ENCODE results near the gene STRIT1. TPM values are rescaled to one million over a fixed set of nuclear protein-coding genes. Genes with fewer than 3 reads are reported as not detected.

The STRIT1 gene
- total and polyA plus RNA-seq, 7 donors: 714 to 1,417 (median 1,022) TPM

DNA sequence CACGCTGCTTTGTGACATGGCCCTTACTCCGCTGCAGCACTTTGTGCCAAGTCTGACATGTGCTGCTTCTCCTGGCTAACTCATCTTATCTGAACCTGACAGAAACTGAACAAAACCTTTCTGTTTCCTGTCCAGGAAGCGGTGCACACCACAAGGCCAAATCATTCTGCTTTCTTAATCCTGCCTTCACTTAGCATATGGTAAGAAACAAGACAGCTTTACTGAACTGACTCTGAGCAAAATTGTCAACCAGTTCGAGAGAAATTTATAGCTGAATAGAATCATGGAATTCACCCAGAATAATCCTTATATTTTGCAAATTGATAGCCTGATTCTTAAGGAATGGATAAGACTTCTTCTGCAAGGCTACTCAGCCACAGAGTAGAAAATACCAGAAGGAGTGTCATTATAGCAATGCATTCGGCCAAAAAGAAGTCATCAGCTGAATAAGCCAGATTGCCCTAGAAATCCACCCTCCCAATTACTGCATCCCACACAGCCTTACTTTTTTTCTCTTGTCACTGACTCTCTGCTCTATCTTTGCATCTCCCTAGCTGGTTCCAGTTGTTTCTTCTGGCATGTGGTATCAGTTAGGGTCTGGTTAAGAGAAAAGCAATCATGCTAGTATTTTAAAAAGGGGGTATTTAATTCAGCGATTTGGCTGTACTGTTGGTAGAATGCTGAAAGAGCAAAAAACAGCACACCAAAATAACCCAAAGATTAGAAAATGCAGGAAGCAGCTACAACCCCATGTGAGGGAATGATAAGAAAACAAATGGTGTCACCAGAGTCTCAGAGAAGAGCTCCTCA lies 41.6 kb upstream of the STRIT1 start:
- ATAC-seq (no peak), DNase-seq (no peak)
- WGBS, 3 donors: 53 to 58% (median 57%) methylated on average over 6 of the region's 6 CpGs
- no peak overlapping the region for H3K4me3 ChIP-seq
- H3K9me3 ChIP-seq: no peaks in the 10 kb centered on the region
- H3K27me3 ChIP-seq (ENCODE audit: insufficient read depth in 3 of 3, low read length in 2 of 3): no peaks in the 10 kb centered on the region
- H3K4me1 ChIP-seq: no peaks in the 10 kb centered on the region
- no peaks in the 10 kb centered on the region for H3K36me3 ChIP-seq (ENCODE audit: insufficient read depth in 1 of 2, low read depth in 1 of 2)
- H3K27ac ChIP-seq: no peak overlapping the region
- TF ChIP-seq, protein P1, sequence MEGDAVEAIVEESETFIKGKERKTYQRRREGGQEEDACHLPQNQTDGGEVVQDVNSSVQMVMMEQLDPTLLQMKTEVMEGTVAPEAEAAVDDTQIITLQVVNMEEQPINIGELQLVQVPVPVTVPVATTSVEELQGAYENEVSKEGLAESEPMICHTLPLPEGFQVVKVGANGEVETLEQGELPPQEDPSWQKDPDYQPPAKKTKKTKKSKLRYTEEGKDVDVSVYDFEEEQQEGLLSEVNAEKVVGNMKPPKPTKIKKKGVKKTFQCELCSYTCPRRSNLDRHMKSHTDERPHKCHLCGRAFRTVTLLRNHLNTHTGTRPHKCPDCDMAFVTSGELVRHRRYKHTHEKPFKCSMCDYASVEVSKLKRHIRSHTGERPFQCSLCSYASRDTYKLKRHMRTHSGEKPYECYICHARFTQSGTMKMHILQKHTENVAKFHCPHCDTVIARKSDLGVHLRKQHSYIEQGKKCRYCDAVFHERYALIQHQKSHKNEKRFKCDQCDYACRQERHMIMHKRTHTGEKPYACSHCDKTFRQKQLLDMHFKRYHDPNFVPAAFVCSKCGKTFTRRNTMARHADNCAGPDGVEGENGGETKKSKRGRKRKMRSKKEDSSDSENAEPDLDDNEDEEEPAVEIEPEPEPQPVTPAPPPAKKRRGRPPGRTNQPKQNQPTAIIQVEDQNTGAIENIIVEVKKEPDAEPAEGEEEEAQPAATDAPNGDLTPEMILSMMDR (IDR thresholded peaks at IDR 0.05): no peak
- intact Hi-C loops (cut with DNase I): no loop called here

DNA sequence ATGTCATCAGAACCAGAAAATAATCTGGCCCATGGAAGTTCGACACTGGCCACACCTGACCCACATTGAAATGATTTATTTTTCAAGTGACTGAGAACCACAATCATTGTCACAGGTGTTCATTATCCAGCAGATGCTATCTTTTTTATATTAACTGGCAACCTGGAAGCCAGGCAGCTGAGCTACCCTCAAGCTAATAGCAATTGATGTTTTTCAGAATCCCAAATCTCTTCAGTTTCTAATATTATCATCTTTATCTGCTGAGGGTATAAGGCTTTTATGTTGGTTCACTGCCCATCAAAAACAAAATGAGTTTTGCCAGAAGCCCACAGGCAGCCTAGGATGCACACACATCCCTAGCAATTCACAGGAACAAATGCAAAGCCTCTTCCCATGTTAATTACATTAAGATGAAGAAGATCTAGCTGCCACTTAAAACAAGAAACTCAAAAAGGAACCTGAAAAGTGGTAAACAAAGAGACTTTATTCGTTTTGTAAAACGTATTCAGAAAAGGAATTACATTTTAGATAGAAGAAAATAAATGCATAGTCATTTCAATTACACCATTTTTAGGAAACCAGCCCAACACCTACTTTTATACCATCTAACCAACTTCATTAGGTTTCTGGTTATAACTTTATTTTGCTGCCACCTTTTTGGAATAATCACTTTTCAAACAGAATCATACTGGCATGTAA lies 40.9 kb upstream of the STRIT1 start:
- Histone ChIP-seq H3K27ac (no peak overlapping the region), H3K4me1 (no peaks in the 10 kb centered on the region), H3K4me3 (no peak overlapping the region), H3K36me3 (ENCODE audit: insufficient read depth in 1 of 2, low read depth in 1 of 2) (no peaks in the 10 kb centered on the region), H3K27me3 (ENCODE audit: insufficient read depth in 3 of 3, low read length in 2 of 3) (no peaks in the 10 kb centered on the region), H3K9me3 (no peaks in the 10 kb centered on the region)
- 56 to 78% (median 78%) methylated on average over 3 of the region's 3 CpGs for WGBS, 3 donors
- intact Hi-C loops (cut with DNase I): no loop called here
- DNase-seq (no peak), ATAC-seq (no peak)
- TF ChIP-seq, protein P1 (IDR thresholded peaks at IDR 0.05): no peak

DNA sequence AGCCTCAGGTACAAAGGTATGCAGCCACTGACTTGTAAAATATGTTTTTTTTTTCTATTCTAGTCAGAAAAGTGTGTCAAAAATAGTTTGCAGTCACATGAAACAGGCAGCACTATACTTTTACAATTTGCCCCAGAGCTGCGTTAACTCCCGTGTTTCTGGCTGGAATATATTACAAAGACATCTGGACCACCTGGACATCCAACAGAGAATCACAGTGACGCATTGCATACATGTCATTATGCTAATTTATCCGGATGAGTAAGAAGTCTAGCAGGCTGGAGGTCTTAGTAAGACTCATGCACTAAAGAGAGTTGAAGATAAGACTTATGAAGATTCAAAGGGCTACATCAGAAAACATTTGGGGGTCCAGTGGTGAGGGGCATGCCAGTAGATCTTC lies 39.2 kb upstream of the STRIT1 start:
- no peak for DNase-seq
- H3K27me3 ChIP-seq (ENCODE audit: insufficient read depth in 3 of 3, low read length in 2 of 3): no peaks in the 10 kb centered on the region
- TF ChIP-seq, protein P1 (IDR thresholded peaks at IDR 0.05): no peak
- 68 to 86% (median 86%) methylated on average over 4 of the region's 4 CpGs for WGBS, 3 donors
- no peaks in the 10 kb centered on the region for H3K9me3 ChIP-seq
- intact Hi-C loops (cut with DNase I): no loop called here
- ATAC-seq: no peak
- no peaks in the 10 kb centered on the region for H3K36me3 ChIP-seq (ENCODE audit: insufficient read depth in 1 of 2, low read depth in 1 of 2)
- H3K4me3 ChIP-seq: no peak overlapping the region
- H3K4me1 ChIP-seq: no peaks in the 10 kb centered on the region
- H3K27ac ChIP-seq: no peak overlapping the region

DNA sequence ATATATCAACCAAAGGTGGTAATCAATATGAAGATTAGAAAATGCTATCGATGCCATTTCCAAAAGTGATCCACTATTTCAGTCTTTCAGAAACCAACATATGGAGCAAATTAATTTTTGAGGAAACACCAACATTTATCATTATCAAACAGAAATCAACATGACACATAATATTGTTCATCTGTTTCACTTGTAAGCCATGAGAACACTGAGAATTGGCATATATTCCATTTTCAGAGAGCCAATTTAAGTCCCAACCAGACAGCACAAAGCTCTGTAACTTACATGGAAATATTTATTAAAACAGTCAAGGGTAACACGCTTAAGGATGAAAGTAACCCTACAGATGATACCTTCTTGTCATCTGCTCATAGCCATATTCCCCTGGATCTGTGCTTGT lies 37.6 kb upstream of the STRIT1 start:
- intact Hi-C loops (cut with DNase I): no loop called here
- H3K27me3 ChIP-seq (ENCODE audit: insufficient read depth in 3 of 3, low read length in 2 of 3): no peaks in the 10 kb centered on the region
- 85 to 90% (median 86%) methylated on average over 2 of the region's 2 CpGs for WGBS, 3 donors

More for the DNA sequence above, 37.6 kb upstream of the STRIT1 start:
- H3K9me3 ChIP-seq: no peaks in the 10 kb centered on the region
- H3K4me3 ChIP-seq: no peak overlapping the region
- no peak for ATAC-seq
- TF ChIP-seq, protein P1 (IDR thresholded peaks at IDR 0.05): no peak
- no peak overlapping the region for H3K27ac ChIP-seq
- DNase-seq: no peak
- no peaks in the 10 kb centered on the region for H3K4me1 ChIP-seq
- no peaks in the 10 kb centered on the region for H3K36me3 ChIP-seq (ENCODE audit: insufficient read depth in 1 of 2, low read depth in 1 of 2)
